Mesendoderm (in vitro differentiated cells): ENCODE results near the gene ADGRL1. TPM values are rescaled to one million over a fixed set of nuclear protein-coding genes. Genes with fewer than 3 reads are reported as not detected.

ENCODE experiments used
- DNase-seq: peaks from one replicate; pipeline ENCODE4 v3.0.0; 2013
- H2AK5ac ChIP-seq: 2 replicates; pipeline ENCODE4 v1.6.1; 2013; ENCODE audit warnings: low read length, inconsistent platforms
- H2BK120ac ChIP-seq: 2 replicates; pipeline ENCODE4 v1.6.1; 2013; ENCODE audit warnings: low read depth, mild to moderate bottlenecking, low read length, moderate library complexity, mixed read lengths
- H2BK15ac ChIP-seq: replicated peaks from 2 replicates; pipeline ENCODE4 v1.6.1; 2013; ENCODE audit warnings: low read depth, mild to moderate bottlenecking, moderate library complexity
- H2BK5ac ChIP-seq: 2 replicates; pipeline ENCODE4 v1.6.1; 2013; ENCODE audit warnings: low read length, inconsistent platforms
- H3K18ac ChIP-seq: 2 replicates; pipeline ENCODE4 v1.6.1; 2013; ENCODE audit warnings: mild to moderate bottlenecking, low read length, mixed read lengths
- H3K23ac ChIP-seq: one replicate; pipeline ENCODE4 v1.6.1; 2013; ENCODE audit warnings: low read length
- H3K27ac ChIP-seq: 2 replicates; pipeline ENCODE4 v1.5.1; 2013; ENCODE audit warnings: low read depth, mild to moderate bottlenecking, inconsistent platforms, low read length, moderate library complexity
- H3K27me3 ChIP-seq: 2 replicates; pipeline ENCODE4 v1.6.1; 2013; ENCODE audit warnings: low read length, control low read depth, mild to moderate bottlenecking, inconsistent platforms; ENCODE audit not compliant: insufficient read depth, poor library complexity
- H3K36me3 ChIP-seq: 2 replicates; pipeline ENCODE4 v1.6.1; 2013; ENCODE audit warnings: low read length, inconsistent platforms; ENCODE audit not compliant: control insufficient read depth, insufficient read depth
- H3K4ac ChIP-seq: one replicate; pipeline ENCODE4 v1.6.1; 2013; ENCODE audit warnings: low read depth, mild to moderate bottlenecking, low read length, moderate library complexity
- H3K4me1 ChIP-seq: 2 replicates; pipeline ENCODE4 v1.6.1; 2013; ENCODE audit warnings: low read depth, low read length, inconsistent platforms; ENCODE audit not compliant: control insufficient read depth
- H3K4me2 ChIP-seq: 2 replicates; pipeline ENCODE4 v1.6.1; 2013; ENCODE audit warnings: low read length
- H3K4me3 ChIP-seq: 2 replicates; pipeline ENCODE4 v1.5.1; 2013; ENCODE audit warnings: mild to moderate bottlenecking, low read length
- H3K56ac ChIP-seq: one replicate; pipeline ENCODE4 v1.6.1; 2013; ENCODE audit warnings: low read length
- H3K79me1 ChIP-seq: 2 replicates; pipeline ENCODE4 v1.6.1; 2013; ENCODE audit warnings: low read length, inconsistent platforms
- H3K79me2 ChIP-seq: 2 replicates; pipeline ENCODE4 v1.6.1; 2013; ENCODE audit warnings: mild to moderate bottlenecking, low read length; ENCODE audit not compliant: control insufficient read depth, insufficient read depth
- H3K9ac ChIP-seq: 2 replicates; pipeline ENCODE4 v1.6.1; 2013; ENCODE audit warnings: low read length, inconsistent platforms
- H4K5ac ChIP-seq: one replicate; pipeline ENCODE4 v1.6.1; 2013; ENCODE audit warnings: low read length
- H4K8ac ChIP-seq: one replicate; pipeline ENCODE4 v1.6.1; 2013; ENCODE audit warnings: low read depth, mild to moderate bottlenecking, control low read depth, low read length, moderate library complexity
- WGBS: extraction: QIAGEN DNeasy Blood & Tissue Kit; methylation state at CpG from one replicate; pipeline ENCODE4 v1.1.7; 2013; ENCODE audit warnings: low lambda C conversion rate, missing lambda C conversion rate; ENCODE audit not compliant: insufficient coverage; ENCODE audit errors: extremely low coverage; 5-methylcytosine and 5-hydroxymethylcytosine counted together
- small RNA-seq: library from polyadenylated mRNA; stranded (forward); fragments of <200 nt; extraction: miRNeasy Mini kit (QIAGEN cat#:217004); gene quantifications from one replicate; pipeline ENCODE3, GENCODE V24; 2013; ENCODE audit not compliant: insufficient read depth

ADGRL1 gene

DNA sequence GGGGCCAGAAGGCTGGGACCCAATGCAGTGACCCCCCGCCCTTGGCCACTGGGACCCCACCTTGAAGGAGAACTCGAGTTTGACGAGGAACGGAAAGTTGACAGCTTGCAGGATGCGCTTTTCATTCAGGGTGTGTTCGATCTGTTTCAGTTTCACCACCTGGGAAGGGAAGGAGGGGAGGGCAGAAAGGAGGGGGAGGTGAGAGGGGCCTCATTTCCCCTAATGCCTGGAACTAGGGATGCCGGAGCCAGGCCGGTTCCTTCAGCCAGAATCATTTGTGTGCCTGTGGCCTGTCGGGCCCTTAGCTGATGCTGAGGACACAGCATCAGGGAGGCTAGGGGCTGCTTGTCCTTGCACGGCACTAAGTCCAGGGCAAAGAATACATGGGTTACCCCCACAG, 103.2 kb downstream of the ADGRL1 start:
- Histone ChIP-seq H3K56ac (no peak overlapping the region), H3K18ac (no peak overlapping the region), H3K27me3 (no peaks in the 10 kb centered on the region), H3K4me3 (no peak overlapping the region), H3K23ac (no peak overlapping the region), H4K8ac (no peak overlapping the region), H2BK15ac (no peak overlapping the region), H3K36me3 (no peaks in the 10 kb centered on the region), H3K4me1 (no peaks in the 10 kb centered on the region), H2BK120ac (no peak overlapping the region), H2BK5ac (no peak overlapping the region), H2AK5ac (no peak overlapping the region), H3K9ac (no peak overlapping the region), H3K79me2 (no peaks in the 10 kb centered on the region), H3K4ac (no peak overlapping the region), H3K79me1 (no peaks in the 10 kb centered on the region), H3K4me2 (no peak overlapping the region), H4K5ac (no peak overlapping the region), H3K27ac (no peak overlapping the region)
- WGBS, result no CpG with 5 or more reads among the region's 10 CpGs
- DNase-seq, result no peak

GRCh38 chr19:14102102-14102696, 103.8 kb downstream of the ADGRL1 start:
- no peak overlapping the region for H4K8ac ChIP-seq
- DNase-seq, result no peak
- no peak overlapping the region for H2AK5ac ChIP-seq
- no peaks in the 10 kb centered on the region for H3K4me1 ChIP-seq
- H3K4ac ChIP-seq, result no peak overlapping the region
- no peak overlapping the region for H4K5ac ChIP-seq
- H3K27ac ChIP-seq, result no peak overlapping the region
- H3K4me3 ChIP-seq, result no peak overlapping the region
- no peaks in the 10 kb centered on the region for H3K79me2 ChIP-seq
- no CpG with 5 or more reads among the region's 11 CpGs for WGBS
- H3K18ac ChIP-seq, result no peak overlapping the region
- H3K23ac ChIP-seq, result no peak overlapping the region
- no peak overlapping the region for H3K56ac ChIP-seq
- no peak overlapping the region for H2BK120ac ChIP-seq
- no peaks in the 10 kb centered on the region for H3K27me3 ChIP-seq
- H3K36me3 ChIP-seq, result no peaks in the 10 kb centered on the region
- no peak overlapping the region for H2BK15ac ChIP-seq
- no peak overlapping the region for H3K9ac ChIP-seq
- no peaks in the 10 kb centered on the region for H3K79me1 ChIP-seq
- H3K4me2 ChIP-seq, result no peak overlapping the region
- H2BK5ac ChIP-seq, result no peak overlapping the region

DNA sequence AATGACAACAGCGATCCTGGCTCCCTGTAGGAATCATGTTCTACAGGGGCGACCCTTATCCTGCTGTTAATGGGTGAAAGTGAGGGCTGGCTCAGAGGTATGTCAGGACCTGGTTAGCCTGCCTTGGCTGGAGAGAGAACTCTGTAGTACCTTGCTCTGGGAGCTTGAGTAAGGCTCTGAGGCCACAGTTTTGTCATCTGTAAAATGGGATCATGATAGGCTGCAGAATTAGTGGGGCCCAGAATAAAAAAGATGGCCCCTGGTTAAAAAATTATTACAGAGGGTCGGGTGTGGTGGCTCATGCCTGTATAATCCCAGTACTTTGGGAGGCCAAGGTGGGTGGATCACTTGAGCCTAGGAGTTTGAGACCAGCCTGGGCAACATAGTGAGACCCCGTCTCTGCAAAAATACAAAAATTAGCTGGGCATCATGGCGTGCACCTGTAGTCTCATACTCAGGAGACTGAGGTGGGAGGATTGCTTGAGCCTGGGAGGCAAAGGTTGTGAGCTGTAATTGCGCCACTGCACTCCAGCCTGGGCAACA, 104.9 kb downstream of the ADGRL1 start:
- no peak overlapping the region for H3K4me3 ChIP-seq
- H3K56ac ChIP-seq, result no peak overlapping the region
- H3K4me1 ChIP-seq, result no peaks in the 10 kb centered on the region
- no peaks in the 10 kb centered on the region for H3K27me3 ChIP-seq
- WGBS, result no CpG with 5 or more reads among the region's 6 CpGs
- no peak overlapping the region for H3K23ac ChIP-seq
- DNase-seq, result no peak
- H3K4me2 ChIP-seq, result no peak overlapping the region
- no peak overlapping the region for H3K4ac ChIP-seq
- no peak overlapping the region for H2BK120ac ChIP-seq
- H4K8ac ChIP-seq, result no peak overlapping the region
- no peak overlapping the region for H3K9ac ChIP-seq
- no peaks in the 10 kb centered on the region for H3K79me2 ChIP-seq
- H3K36me3 ChIP-seq, result no peaks in the 10 kb centered on the region
- H3K27ac ChIP-seq, result no peak overlapping the region
- H2BK15ac ChIP-seq, result no peak overlapping the region
- H3K18ac ChIP-seq, result no peak overlapping the region
- H2AK5ac ChIP-seq, result no peak overlapping the region
- H4K5ac ChIP-seq, result no peak overlapping the region
- H2BK5ac ChIP-seq, result no peak overlapping the region
- H3K79me1 ChIP-seq, result no peaks in the 10 kb centered on the region

Small RNAs within 50 kb of the gene (small RNA-seq; reads per million reads assigned to genes)
- gene RN7SL231P, result not detected
